HepG2 (cell line): ENCODE data around the gene CMTM1. TPM values are rescaled to one million over a fixed set of nuclear protein-coding genes. Genes with fewer than 3 reads are reported as not detected.
A peak's percentile ranks its signal among the peaks of the same experiment; 100 is the strongest.

Source experiments
- ATF7 ChIP-seq, 2 experiments: fragments of 450-650 bp in 1 of 2; sonication (generic) in 1 of 2; formaldehyde crosslinking in 1 of 2; IDR thresholded peaks; 2 replicates each; pipeline versions ENCODE4 v1.4.0 to v1.6.1; 2016 to 2020; ENCODE audit warnings: antibody characterized with exemption in 1 of 2, mild to moderate bottlenecking in 1 of 2, missing genetic modification reagents in 1 of 2
- BCL3 ChIP-seq: sonication (generic); formaldehyde crosslinking; IDR thresholded peaks from 2 replicates; pipeline ENCODE4 v1.5.1; 2020; ENCODE audit warnings: mild to moderate bottlenecking, missing genetic modification reagents, moderate library complexity
- HDAC2 ChIP-seq: sonication (generic); formaldehyde crosslinking; IDR thresholded peaks from 2 replicates; pipeline ENCODE4 v1.4.0; 2020; ENCODE audit warnings: missing genetic modification reagents
- HNRNPLL ChIP-seq: fragments of 200-400 bp; formaldehyde crosslinking; IDR thresholded peaks from 2 replicates; pipeline ENCODE4 v1.6.1; 2017; ENCODE audit warnings: mild to moderate bottlenecking, low read depth, low read length; ENCODE audit not compliant: poor library complexity, severe bottlenecking
- IRF2 ChIP-seq: IDR thresholded peaks from 2 replicates; pipeline ENCODE4 v1.6.1; 2018; ENCODE audit warnings: missing genetic modification reagents, missing compliant biosample characterization
- MAFF ChIP-seq: IDR thresholded peaks from 2 replicates; pipeline ENCODE4 v1.6.1; 2011; ENCODE audit warnings: low read depth, low read length, improper control_type of control experiment
- MXD1 ChIP-seq: sonication (generic); formaldehyde crosslinking; IDR thresholded peaks from 2 replicates; pipeline ENCODE4 v1.4.0; 2020; ENCODE audit warnings: mild to moderate bottlenecking, missing genetic modification reagents
- MYC ChIP-seq: sonication (generic); formaldehyde crosslinking; IDR thresholded peaks from 2 replicates; pipeline ENCODE4 v1.9.0; 2021; ENCODE audit warnings: missing genetic modification reagents, borderline replicate concordance
- RCOR2 ChIP-seq: IDR thresholded peaks from 2 replicates; pipeline ENCODE4 v1.6.1; 2016; ENCODE audit warnings: missing biosample characterization, missing genetic modification reagents
- SP4 ChIP-seq: sonication (generic); formaldehyde crosslinking; IDR thresholded peaks from 2 replicates; pipeline ENCODE4 v1.8.1; 2023; ENCODE audit warnings: mild to moderate bottlenecking, missing genetic modification reagents
- THRA ChIP-seq: sonication (generic); formaldehyde crosslinking; IDR thresholded peaks from 2 replicates; pipeline ENCODE4 v1.4.0; 2020; ENCODE audit warnings: missing genetic modification reagents, borderline replicate concordance
- YEATS4 ChIP-seq: sonication (generic); formaldehyde crosslinking; IDR thresholded peaks from 2 replicates; pipeline ENCODE4 v1.4.0; 2020; ENCODE audit warnings: missing genetic modification reagents, borderline replicate concordance
- ZBTB39 ChIP-seq: sonication (generic); formaldehyde crosslinking; IDR thresholded peaks from 2 replicates; pipeline ENCODE4 v1.5.0; 2020; ENCODE audit warnings: missing genetic modification reagents
- ZBTB7B ChIP-seq: sonication (generic); formaldehyde crosslinking; IDR thresholded peaks from 2 replicates; pipeline ENCODE4 v1.4.0; 2020; ENCODE audit warnings: missing genetic modification reagents
- ZNF160 ChIP-seq: sonication (generic); formaldehyde crosslinking; IDR thresholded peaks from 2 replicates; pipeline ENCODE4 v1.8.0; 2022; ENCODE audit warnings: mild to moderate bottlenecking, inconsistent platforms, missing genetic modification reagents
- ZNF281 ChIP-seq: sonication (generic); formaldehyde crosslinking; IDR thresholded peaks from 2 replicates; pipeline ENCODE4 v1.4.0; 2020; ENCODE audit warnings: missing genetic modification reagents, borderline replicate concordance
- ZNF503 ChIP-seq: sonication (generic); formaldehyde crosslinking; IDR thresholded peaks from 2 replicates; pipeline ENCODE4 v1.4.0; 2020; ENCODE audit warnings: missing genetic modification reagents
- ZSCAN12 ChIP-seq: sonication (generic); formaldehyde crosslinking; IDR thresholded peaks from 2 replicates; pipeline ENCODE4 v1.9.0; 2021; ENCODE audit warnings: mild to moderate bottlenecking, missing genetic modification reagents
- polyA plus RNA-seq, 8 experiments: library from polyadenylated mRNA; depleted of rRNA in 3 of 8; stranded (reverse) in 7 of 8; unstranded in 1 of 8; fragments of >200 nt; fragmentation: Illumina TruSeq in 4 of 8; extraction: Trizol in 4 of 8; gene quantifications; 2 replicates each; pipeline versions ENCODE4 v1.2.1 to v1.2.3, GENCODE V29; 2011 to 2016; ENCODE audit warnings: low read depth in 4 of 8, missing spikeins in 1 of 8, mixed read lengths in 1 of 8; ENCODE audit not compliant: insufficient read depth in 1 of 8
- total RNA-seq, 5 experiments: library from RNA; depleted of rRNA; stranded (reverse); fragments of >200 nt; fragmentation: Illumina TruSeq; extraction: Trizol; gene quantifications; 2 replicates each; pipeline ENCODE4 v1.2.3, GENCODE V29; 2016; ENCODE audit warnings: low read depth in 1 of 5

CMTM1 gene
- total and polyA plus RNA-seq, 2 of the 13 experiments (the other 11 are each of a cell fraction or from before 2014, with no cell fraction given), result 1.7 to 2.9 TPM

- peak; percentile 68; the same call in 1 of the 2 replicates for TF ChIP-seq ZNF281 (CRISPR knock-in tag)
- no peak for TF ChIP-seq ZSCAN12 (CRISPR knock-in tag)
- TF ChIP-seq SP4, result peak; percentile 12
- peak; percentile 47 for TF ChIP-seq HDAC2 (CRISPR knock-in tag)
- TF ChIP-seq MAFF, result no peak
- 0 out of 2 replicates have a peak, but pooled peaks have one; percentile 47 for TF ChIP-seq BCL3 (CRISPR knock-in tag)
- TF ChIP-seq HNRNPLL, result peak; percentile 3
- TF ChIP-seq MXD1 (CRISPR knock-in tag), result peak; percentile 21; the same call in 1 of the 2 replicates
- no peak for TF ChIP-seq ATF7 (IDR thresholded peaks at IDR 0.05)
- no peak for TF ChIP-seq ATF7 (CRISPR knock-in tag; IDR thresholded peaks at IDR 0.05)
- TF ChIP-seq THRA (CRISPR knock-in tag), result 0 out of 2 replicates have a peak, but pooled peaks have one; percentile 19
- peak; percentile 83 for TF ChIP-seq ZBTB7B (CRISPR knock-in tag)
- no peak; the same call in 1 of the 2 replicates for TF ChIP-seq ZNF160 (CRISPR knock-in tag)
- TF ChIP-seq IRF2 (CRISPR knock-in tag), result no peak
- TF ChIP-seq MYC (CRISPR knock-in tag), result peak; percentile 10; the same call in 1 of the 2 replicates
- peak; percentile 58 for TF ChIP-seq YEATS4 (CRISPR knock-in tag)
- TF ChIP-seq RCOR2, result no peak
- TF ChIP-seq ZBTB39 (CRISPR knock-in tag), result no peak
- 0 out of 2 replicates have a peak, but pooled peaks have one; percentile 21 for TF ChIP-seq ZNF503 (CRISPR knock-in tag)
Measured at GRCh38 chr16:66604376-66605176, 38.3 kb downstream of the CMTM1 start, which contains the start of gene CMTM3 (continued).
